HG02884 (cell line): Measurements from ENCODE around the gene SLC22A23.

Experiments
- ATAC-seq: cut with Tn5 transposase; IDR thresholded peaks from one replicate; pipeline ENCODE4 v1.9.1; 2021; ENCODE audit warnings: mild to moderate bottlenecking, moderate library complexity; ENCODE audit not compliant: unreplicated experiment

Gene SLC22A23, protein sequence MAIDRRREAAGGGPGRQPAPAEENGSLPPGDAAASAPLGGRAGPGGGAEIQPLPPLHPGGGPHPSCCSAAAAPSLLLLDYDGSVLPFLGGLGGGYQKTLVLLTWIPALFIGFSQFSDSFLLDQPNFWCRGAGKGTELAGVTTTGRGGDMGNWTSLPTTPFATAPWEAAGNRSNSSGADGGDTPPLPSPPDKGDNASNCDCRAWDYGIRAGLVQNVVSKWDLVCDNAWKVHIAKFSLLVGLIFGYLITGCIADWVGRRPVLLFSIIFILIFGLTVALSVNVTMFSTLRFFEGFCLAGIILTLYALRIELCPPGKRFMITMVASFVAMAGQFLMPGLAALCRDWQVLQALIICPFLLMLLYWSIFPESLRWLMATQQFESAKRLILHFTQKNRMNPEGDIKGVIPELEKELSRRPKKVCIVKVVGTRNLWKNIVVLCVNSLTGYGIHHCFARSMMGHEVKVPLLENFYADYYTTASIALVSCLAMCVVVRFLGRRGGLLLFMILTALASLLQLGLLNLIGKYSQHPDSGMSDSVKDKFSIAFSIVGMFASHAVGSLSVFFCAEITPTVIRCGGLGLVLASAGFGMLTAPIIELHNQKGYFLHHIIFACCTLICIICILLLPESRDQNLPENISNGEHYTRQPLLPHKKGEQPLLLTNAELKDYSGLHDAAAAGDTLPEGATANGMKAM

GRCh38 chr6:3456898-3457709, at the start of gene SLC22A23:
Gene SLC22A23 (minus strand): TSS chr6:3457050. CDS start chr6:3456559, 491 bp downstream.
- peak; percentile 37 for ATAC-seq

DNA sequence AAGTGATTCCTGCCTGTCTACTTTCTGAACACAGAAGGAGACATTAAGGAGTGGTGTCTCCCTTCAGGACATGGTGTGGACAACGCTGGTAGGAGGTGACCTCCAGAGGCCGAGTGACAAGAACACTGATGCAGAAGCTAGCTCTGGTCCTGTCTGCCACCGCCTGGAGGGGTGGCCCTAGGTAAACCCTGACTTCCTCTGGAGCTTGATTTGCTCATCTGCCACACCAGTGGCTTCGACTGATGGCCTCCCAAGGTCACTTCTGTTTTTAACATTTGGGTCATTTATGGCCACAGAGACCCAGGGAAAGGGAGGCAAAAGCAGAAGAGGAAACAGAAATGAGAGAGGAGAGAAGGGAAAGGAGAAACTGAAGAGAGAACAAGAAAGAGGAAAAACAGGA, 49.4 kb upstream of the SLC22A23 start:
- ATAC-seq, result no peak

DNA sequence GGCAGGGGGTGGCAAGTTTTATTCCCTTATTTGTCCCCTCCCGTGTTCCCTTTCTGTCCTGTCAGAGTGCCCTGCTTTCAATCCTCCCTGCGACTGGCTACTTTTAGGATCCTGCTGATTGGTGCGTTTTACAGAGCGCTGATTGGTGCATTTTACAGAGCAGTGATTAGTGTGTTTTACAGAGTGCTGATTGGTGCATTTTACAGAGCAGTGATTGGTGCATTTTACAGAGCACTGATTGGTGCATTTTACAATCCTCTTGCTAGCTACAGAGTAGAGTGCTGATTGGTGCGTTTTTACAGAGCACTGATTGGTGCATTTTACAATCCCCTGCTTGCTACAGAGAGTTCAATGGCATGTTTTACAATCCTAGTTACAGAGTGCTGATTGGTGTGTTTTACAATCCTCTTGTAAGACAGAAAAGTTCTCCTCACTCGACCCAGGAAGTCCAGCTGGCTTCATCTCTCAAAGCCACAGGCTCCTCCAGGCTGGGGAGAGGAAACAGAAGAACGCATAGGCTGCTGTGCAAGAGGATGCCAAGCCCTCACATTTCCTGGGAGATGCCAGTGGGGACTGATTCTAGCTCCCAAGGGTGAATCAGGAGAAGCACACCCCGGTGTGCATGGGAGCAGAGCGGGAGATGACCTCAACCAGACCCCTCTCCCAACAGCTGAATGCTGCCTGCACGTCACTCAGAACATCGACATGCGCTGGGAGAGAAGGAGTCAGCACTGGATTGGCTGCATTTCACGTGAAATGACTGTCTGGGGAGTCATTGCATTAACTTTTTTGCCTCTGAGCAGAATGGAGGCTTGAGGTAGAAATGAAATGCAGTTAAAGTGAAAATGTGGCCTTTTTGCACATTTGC, 48.3 kb upstream of the SLC22A23 start:
- no peak for ATAC-seq

DNA sequence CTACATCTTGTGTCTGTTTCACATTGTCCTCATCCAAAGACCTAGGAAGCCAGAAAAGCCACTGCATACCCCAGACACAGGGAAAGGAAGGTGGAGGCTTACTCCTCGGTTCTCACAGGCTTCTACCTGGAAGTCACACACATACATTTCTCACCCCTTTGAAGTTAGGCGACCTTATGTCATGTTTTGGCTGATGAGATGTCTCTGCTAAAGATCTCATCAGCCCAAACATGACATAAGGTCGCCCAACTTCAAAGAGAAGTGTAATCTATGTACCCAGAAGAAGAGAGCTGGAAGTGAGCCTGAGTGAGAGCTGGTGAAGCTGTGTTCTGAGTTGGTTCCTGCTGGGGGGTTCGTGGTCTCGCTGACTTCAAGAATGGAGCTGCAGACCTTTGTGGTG, 47.5 kb upstream of the SLC22A23 start:
- ATAC-seq, result no peak

DNA sequence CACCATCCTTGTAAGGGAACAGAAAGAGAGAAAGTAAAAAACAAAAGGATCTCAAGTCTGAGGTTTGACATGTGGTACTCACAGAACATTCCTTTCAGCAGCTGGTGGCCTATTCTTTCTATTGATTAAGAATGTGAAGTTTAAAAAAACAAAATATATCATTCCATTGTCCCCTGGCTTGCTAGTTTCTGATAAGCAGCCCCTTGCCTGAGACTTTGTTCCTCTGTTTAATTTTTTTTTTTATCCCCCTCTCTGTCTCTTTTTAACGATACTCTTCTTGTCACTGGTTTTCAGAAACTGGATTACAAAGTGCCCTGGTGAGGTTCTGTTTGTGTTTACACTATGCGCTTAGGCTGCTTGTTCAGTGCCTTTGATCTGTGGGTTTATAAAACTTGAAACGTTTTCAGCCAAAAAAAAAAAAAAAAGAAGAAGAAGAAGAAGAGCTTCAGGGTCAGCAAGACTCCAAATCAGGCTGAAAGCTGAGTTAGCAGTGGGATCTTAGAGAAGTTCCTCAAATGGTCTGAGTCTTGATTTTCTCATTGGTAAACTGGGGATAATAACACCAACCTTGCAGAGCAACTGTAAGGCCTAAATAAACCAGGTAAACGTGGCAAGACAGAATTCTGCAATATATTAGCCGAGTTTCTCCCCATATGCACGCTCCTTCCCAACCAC, 45.1 kb upstream of the SLC22A23 start:
- ATAC-seq, result no peak

DNA sequence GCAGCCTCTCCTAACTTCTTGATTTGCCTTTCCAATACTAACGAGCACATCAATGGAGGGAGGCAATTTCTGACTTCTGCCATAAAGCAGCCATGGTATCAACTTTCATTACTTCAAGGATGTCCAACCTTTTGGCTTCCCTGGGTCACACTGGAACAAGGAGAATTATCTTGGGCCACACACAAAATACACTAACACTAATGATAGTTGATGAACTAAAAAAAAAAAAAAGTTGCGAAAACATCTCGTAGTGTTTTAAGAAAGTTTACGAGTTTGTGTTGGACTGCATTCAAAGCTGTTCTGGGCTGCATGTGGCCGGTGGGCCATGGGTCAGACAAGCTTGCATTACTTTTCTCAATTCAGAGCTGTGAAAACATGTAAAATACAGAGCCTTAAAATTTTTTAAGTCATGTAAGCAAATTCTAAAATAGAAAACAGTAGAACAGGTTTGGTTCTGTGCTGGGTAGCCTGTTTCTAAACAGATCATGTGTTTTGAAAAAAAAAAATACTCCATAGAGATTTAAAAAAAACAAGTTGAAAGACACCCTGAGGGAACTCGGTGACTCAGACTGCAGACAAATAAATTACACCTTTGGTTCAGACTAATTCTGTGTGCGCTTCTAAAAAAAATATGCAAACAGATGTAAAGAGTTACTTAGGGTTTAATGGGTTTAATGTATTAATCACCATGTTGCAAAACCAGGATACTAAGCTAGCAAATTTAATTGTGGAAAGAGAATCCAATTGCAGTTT, 43.6 kb upstream of the SLC22A23 start:
- no peak for ATAC-seq

DNA sequence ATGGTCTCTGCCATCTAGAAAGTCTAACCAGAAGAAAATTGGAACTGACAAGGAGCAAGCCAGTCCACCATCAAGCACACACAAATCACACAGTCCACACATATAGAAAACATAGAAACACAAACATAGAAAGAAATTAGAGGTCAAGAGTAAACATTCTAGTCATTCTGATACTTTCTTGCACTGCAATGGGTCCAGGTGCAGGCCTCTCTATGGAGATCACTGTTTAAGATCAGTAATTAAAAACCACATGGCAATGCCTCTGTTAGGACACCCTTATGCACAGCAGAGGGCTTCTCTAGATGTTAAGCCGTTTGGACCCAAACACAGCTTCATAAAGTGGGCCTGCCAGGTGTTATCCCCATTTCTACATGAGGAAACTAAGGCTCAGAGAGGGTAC, 42.8 kb upstream of the SLC22A23 start:
- ATAC-seq, result no peak

DNA sequence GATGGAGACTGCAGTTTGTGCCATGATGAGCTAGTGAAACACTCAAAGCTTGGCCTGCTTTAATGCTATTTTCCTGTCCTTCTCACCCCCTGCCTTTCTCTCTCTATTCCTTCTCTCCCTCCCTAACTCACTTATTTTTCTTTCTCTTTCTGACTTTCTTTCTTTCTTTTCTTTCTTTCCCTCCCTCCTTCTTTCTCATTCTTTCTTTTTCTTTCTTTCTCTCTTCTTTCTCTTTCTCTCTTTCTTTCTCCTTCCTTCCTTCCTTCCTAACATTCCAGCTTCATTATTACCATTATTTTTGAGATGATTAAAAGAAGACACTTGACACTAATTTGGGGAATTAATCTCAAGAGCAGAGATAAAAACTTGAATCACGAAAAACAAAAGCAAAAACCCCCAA, 39.5 kb upstream of the SLC22A23 start:
- no peak for ATAC-seq

GRCh38 chr6:3494391-3495100, 37.7 kb upstream of the SLC22A23 start:
- no peak for ATAC-seq

- ATAC-seq, result no peak
Measured at GRCh38 chr6:3490625-3490980, 33.8 kb upstream of the SLC22A23 start.

GRCh38 chr6:3489961-3490624, 33.2 kb upstream of the SLC22A23 start:
- ATAC-seq, result no peak

- ATAC-seq, result no peak
Measured at GRCh38 chr6:3489027-3489757, 32.3 kb upstream of the SLC22A23 start.

DNA sequence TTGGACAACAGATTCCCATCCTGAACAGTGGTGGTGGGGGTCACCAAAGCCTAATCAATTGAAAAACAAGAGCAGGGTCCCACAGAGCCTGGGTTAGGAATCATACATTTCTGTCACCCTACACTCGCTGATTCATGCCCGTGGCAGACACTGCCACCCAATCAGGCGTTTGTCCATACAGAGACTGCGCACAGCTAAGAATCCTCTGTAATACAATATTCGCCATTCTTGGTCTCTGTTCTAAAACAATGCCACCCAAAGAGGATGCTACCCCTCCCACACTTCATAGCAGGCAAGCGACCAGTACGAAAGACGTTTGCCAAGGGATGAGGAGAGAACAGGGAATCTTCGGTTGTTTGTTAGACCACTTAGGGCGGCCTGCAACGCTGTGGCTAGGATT, 28.1 kb upstream of the SLC22A23 start:
- ATAC-seq, result no peak

GRCh38 chr6:3484192-3484591, 27.3 kb upstream of the SLC22A23 start:
- ATAC-seq, result no peak

DNA sequence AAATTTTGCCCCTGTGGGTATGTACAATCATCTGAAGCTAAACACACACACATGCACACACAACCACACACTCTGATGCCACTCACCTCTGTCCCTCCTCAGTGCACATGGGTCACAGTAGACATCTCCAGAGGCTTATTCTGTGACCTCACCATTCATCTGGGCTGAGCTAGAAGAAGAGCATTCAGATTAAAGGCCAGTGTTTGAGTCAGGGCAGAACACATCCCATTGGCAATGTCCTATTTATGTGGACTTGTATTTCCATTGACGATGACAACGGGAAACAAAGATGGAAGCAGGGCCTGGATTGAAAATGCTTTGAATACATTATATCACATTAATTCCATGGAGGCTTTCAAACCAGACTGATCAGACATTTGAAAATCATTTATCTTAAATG, 26.8 kb upstream of the SLC22A23 start:
- no peak for ATAC-seq

GRCh38 chr6:3482869-3483268, 26.0 kb upstream of the SLC22A23 start:
- no peak for ATAC-seq

GRCh38 chr6:3481640-3482039, 24.8 kb upstream of the SLC22A23 start:
- ATAC-seq, result no peak

- no peak for ATAC-seq
Measured at GRCh38 chr6:3480009-3480408, 23.2 kb upstream of the SLC22A23 start.
